DMS 273 (cell line): Measurements from ENCODE around the gene LPAR3.

Experiments
- DNase-seq: peaks from one replicate; lab custom pipeline; 2025; ENCODE audit not compliant: unreplicated experiment; lab: John Stamatoyannopoulos, UW

LPAR3 gene

GRCh38 chr1:84780000-84780716 is 112.8 kb downstream of the LPAR3 start:
- no peak for DNase-seq

DNA sequence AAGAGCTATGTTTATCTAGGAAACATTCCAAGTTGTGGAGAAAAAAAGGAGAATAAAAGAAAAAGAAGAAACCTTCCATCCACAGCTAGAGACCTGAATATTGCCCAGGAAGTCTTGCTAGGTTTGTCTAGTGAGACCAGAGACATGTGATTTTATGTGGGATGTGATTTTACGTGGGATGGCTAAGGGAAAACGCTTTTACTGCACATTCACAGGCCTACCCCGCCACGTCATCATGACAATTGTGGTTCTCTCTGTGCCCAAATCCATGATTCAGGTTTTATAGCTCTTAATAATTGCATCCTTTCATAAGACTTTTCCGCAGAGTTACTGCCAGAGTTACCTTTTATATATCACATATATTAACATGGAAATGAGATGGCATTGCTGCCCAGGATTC is 116.4 kb downstream of the LPAR3 start:
- no peak for DNase-seq

GRCh38 chr1:84775535-84775920 is 117.5 kb downstream of the LPAR3 start:
- DNase-seq, result no peak

GRCh38 chr1:84774669-84775534 is 118.1 kb downstream of the LPAR3 start:
- peak; percentile 54 for DNase-seq

- no peak for DNase-seq
Observed at GRCh38 chr1:84773933-84774497, 119.0 kb downstream of the LPAR3 start.

GRCh38 chr1:84773195-84773594 is 119.8 kb downstream of the LPAR3 start:
- no peak for DNase-seq

GRCh38 chr1:84772428-84772943 is 120.5 kb downstream of the LPAR3 start:
- DNase-seq, result peak; percentile 93

- peak; percentile 33 for DNase-seq
Observed at GRCh38 chr1:84771895-84772294, 121.1 kb downstream of the LPAR3 start.

GRCh38 chr1:84770481-84770880 is 122.5 kb downstream of the LPAR3 start:
- no peak for DNase-seq

DNA sequence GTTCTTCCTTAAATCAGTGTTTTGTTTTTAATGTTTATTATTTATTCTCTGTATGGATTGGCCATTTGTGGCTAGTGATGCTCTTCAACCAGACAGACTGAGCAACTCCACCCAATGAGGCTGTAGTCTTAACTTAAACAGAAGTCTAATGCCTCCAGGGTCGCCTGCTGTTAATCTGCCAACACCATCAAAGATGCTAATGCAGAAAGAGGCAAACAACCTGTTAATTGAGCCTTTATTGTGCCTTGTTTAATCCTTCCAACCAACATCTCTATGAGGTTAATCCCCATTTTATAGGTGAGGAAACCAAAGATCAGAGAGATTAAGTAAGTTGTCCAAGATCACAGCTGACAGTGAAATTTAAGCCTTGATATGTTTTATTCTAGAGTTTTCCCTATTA is 123.4 kb downstream of the LPAR3 start:
- DNase-seq, result no peak

DNA sequence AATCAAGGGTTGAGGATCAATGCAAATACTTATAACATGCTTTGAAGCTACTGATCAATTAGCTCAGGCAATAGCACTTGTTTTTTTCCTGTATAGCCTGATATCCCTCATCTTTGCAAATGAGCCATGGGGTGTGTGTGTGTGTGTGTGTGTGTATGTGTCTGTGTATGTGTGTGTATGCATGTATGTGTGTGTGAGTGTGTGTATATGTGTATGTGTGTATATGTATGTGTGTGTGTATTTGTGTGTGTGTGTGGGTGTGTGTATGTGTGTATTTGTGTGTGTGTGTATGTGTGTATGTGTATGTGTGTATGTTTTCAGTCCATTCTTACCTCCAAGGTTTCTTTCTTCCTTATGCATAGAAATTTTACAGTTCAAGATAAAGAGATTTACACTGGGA is 124.4 kb downstream of the LPAR3 start:
- no peak for DNase-seq

- DNase-seq, result no peak
Observed at GRCh38 chr1:84763912-84764680, 128.9 kb downstream of the LPAR3 start.

- DNase-seq, result no peak
Observed at GRCh38 chr1:84762664-84763063, 130.3 kb downstream of the LPAR3 start.
